ENCODE measurements around the gene GNG12.

DNA sequence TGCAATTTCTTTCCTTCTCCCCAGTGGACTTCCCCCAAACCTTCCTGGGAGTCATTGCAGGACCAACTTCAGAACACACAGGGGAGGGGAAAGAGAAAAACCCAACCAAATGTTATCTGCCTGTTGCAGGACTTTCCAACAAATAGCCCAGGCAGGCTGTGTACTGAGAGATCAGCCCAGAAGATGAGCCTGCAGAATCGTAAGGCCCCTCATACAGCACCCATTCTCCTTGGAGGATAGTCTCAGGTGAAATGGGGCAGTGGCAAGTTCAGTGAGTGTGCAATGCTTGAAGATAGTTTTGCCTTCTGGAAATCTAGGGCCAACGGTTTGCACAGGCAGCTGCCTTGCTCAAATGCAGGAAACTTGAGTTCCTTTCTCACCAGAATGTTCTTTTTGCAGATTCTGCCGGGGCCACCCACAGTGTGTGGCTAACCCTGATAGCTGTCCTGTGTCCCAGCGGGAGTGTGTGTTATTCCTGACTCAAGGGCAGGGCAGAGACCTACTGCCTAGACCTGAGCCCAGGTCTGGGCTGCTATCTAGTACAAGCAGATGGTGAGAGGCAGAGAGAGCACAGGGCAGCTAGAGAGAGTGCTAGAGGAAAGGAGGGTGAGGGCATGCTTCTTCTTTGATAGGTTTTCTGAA lies 99.5 kb downstream of the GNG12 start:
- TF ChIP-seq GATA2 (IDR thresholded peaks at IDR 0.05; ENCODE audit: low read depth, low read length) (no peak), GATA3 (IDR thresholded peaks at IDR 0.05; ENCODE audit: low read depth, low read length) (no peak)

Data from SH-SY5Y (cell line).